GM18517 (cell line): ENCODE data around the gene AFF3.

Source experiments
- ATAC-seq: cut with Tn5 transposase; IDR thresholded peaks from one replicate; pipeline ENCODE4 v1.9.1; 2021; ENCODE audit warnings: mild to moderate bottlenecking, moderate library complexity; ENCODE audit not compliant: unreplicated experiment

AFF3 gene

DNA sequence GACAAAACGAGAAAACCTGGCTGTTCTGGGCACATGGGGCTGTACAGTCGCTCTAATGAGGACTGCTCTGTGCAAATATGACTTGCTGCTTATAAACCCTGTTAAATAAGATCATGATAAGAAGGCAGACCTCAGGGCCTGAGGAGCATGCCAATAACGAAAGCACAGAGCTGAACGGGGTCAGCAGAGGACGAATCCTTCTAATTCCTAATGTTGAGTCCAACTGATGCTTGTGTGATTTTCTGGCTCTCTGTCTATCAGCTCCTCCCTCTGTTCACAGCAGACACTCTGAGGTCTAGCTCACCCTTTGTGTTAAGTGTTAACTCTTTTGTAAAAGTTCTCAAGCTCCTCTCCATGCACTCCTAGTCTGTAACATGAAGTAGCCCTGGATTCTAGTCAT lies 485.4 kb downstream of the AFF3 start:
- no peak for ATAC-seq

- ATAC-seq = no peak
Measured at GRCh38 chr2:99653433-99653832, 489.0 kb downstream of the AFF3 start.

DNA sequence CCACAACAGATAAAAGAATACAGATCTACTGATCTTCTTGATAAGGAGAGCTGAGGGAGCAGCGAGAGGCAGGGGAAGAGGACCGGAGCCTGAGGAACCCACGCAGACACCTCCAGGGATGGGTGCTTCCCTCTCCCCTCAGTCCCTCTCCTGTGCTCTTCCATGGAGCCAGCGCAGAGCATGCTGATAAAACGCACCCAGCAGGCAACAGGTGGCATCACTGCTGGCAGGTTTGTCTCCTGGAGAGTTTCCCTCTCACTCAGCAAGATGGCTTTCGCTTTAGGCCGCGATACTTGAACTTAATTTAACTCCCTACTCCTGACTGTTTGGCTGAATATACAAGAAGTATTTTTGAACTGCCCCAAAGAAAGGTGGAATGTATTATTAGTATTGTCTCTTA lies 489.5 kb downstream of the AFF3 start:
- ATAC-seq = no peak

DNA sequence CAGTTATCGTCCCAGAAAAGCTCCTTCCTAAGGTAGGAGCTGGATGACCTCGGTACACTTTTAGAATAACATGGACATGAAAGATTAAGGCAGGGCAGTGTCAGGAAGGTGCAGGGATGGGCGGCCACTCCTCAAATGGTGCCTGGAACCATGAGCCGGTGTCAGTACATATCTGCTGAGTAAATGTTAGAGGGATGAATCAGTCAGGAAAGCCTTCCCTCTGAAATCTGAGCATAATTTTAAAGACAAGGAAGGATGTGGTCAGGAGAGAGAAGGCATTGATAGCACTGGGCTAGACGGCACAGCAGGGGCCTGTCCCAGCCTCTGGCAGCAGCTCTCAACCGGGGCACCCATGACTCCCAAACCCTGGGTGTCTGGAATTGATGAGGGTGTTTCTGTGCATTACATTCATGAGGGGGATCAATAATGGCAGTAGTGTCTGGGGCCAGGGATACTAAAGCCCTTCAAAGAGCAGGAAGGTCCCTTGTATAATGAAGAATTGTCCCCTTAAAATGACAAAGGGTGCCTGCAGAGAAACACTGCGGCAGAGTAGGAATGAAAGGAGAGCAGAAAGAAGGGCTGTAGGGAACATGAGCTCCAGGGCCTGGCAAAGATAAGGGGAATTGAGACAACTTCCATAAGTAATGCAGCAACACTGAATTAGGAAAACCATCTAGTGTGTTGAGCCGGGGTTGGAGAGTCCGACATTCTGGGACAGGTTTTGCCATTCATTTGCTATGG lies 490.3 kb downstream of the AFF3 start:
- ATAC-seq = no peak

- ATAC-seq = no peak
Measured at GRCh38 chr2:99648906-99649789, 493.2 kb downstream of the AFF3 start.

DNA sequence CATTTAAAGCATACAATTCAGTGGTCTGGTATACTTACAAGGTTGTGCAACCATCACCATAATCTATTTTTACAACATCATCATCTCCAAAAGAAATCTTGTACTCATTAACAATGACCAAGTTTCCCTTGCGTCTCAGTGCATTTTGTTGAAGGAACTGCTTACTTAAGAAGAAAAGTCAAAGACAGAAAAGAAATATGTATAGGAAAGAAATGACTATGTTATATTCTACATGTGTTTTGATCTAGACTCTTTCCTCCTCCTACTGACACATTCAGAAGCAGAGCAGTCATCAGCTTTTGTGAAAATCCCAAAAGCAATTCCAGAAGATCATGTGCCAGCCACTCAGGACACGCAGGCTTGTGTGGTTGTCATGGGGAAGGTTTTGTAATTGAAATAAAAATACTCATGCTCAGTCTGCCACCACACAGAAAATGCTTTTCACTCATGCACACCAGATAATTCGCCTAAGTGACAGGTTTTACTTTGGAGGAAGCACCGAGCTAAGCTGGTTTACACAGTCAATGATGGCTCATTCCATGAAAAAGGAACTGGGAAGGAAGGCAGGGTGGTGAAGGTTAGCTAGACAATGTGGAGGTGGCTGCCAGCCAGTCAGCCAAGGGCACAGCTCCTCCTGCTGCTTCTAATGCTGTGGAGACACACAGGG lies 494.1 kb downstream of the AFF3 start:
- no peak for ATAC-seq

- ATAC-seq = no peak
Measured at GRCh38 chr2:99645960-99646359, 496.4 kb downstream of the AFF3 start.

GRCh38 chr2:99644419-99644787 lies 498.0 kb downstream of the AFF3 start:
- ATAC-seq = no peak

GRCh38 chr2:99643787-99644418 lies 498.5 kb downstream of the AFF3 start:
- ATAC-seq = no peak

GRCh38 chr2:99641999-99642398 lies 500.4 kb downstream of the AFF3 start:
- ATAC-seq = no peak

DNA sequence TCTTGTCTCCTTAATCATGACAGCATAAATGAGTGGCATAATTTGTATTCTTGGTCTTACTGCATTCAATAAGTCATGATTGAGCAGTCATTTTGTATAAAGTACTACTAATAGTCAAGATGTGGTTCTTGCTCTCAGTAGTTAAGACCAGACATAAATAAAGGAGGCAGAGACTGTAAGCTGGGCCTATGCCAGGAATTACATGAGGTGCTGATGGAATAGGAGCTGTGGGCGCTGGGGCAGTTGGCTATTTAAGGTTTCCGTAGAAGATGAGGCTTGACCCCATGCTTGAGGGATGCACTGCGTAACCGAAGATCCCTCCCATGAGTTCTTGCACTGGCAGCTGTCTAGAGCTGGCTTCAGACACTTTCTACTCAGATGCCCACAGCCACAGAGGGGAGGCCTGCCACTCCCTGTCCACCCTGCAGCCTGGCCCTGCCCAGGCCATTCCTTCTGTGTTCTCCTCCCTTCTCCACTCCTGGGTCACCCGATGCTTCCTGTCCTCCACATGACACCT lies 501.7 kb downstream of the AFF3 start:
- no peak for ATAC-seq

DNA sequence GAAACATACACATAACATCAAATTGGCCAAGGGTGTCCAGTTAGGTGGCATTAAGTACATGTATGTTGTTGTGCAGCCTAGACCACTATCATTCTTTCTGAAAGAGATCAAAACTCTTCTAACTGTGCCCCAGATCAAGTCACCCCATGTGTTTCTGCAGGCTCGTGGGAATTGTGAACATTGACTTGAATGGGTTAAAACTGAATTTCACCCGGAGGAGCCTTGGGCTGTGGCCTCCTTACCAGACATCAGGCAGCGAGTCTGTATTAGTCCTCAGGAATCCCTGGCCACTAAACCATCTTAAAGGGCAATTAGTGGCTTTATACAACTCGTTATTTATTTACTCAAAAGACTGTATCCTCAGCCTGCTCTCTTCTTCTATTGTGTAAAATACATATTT lies 503.6 kb downstream of the AFF3 start:
- ATAC-seq = no peak

GRCh38 chr2:99637159-99637697 lies 505.2 kb downstream of the AFF3 start:
- no peak for ATAC-seq

DNA sequence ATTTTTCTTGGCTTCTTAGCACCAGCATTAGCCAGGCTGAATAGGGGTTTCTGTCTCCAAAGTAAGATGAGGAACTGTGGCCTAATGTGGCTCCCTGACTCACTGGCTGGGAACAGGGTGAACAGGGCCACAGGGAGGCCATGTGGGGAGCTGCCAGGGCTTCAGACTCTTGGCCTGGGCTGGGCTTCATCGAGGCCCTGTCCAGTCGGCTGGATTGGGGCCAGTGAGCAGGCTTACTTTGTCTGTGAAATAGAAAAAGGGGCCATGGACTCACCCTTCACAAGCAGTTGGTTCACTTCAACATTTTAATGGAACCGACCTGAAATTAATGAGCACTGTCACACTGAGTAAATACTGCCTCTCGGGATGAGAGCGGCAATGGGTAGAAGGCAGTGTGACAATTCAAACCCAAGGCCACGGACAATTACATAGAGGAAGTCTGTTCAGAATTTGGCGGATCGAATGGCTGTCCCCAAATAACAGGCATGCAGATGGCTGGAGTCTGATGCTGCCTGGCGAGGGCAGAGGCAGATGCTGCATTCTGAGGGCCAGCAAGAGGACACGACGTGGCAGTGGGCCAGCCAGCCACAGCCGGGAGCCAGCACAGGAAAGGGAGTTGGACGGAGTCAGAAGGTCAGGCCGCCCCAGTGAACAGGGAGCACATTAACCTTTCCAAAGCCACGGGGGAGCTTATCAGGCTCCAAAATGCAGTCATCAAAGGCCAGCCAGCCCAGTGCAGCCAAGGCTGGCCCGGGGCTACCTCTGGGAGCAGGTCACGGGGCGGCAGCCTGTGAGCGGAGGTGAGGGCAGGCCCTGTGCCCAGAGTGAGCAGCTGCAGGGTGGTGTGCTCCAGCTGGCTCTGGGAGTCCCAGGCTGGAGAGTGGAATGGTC lies 506.0 kb downstream of the AFF3 start:
- no peak for ATAC-seq

DNA sequence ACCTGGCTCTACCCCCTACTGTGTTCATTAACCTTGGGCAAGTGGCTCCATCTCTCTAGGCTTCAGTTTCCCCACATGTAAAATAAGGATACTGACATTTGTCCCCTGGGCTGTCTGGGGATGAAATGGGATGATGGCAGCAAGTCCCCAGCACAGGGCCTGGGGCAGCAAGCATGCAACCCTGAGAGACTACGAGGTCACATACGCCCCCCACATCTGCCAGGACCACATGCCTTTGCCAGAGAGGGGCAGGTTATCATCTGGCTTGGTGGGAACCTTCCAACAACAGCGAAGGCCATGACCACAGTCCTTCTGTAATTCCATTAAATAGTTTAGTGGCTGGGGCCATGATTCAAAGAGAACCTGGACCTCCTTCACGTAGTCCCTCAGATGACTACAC lies 506.7 kb downstream of the AFF3 start:
- no peak for ATAC-seq

- ATAC-seq = no peak
Measured at GRCh38 chr2:99634234-99634633, 508.2 kb downstream of the AFF3 start.

DNA sequence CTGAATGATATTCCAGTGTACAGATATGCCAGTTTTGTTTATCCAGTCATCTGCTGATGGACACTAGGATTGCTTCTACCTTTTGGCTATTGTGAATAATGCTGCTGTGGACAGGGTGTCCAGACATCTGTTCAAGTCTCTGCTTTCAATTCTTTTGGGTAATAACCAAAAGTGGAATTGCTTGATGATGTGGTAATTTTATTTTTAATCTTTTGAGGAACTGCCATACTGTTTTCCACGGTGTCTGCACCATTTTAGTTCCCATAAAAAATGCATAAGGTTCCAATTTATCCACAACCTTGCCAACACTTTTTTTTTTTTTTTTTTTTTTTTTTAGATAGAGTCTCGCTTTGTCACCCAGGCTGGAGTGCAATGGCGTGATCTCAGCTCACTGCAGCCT lies 510.7 kb downstream of the AFF3 start:
- ATAC-seq = no peak

GRCh38 chr2:99629320-99629719 lies 513.1 kb downstream of the AFF3 start:
- no peak for ATAC-seq

DNA sequence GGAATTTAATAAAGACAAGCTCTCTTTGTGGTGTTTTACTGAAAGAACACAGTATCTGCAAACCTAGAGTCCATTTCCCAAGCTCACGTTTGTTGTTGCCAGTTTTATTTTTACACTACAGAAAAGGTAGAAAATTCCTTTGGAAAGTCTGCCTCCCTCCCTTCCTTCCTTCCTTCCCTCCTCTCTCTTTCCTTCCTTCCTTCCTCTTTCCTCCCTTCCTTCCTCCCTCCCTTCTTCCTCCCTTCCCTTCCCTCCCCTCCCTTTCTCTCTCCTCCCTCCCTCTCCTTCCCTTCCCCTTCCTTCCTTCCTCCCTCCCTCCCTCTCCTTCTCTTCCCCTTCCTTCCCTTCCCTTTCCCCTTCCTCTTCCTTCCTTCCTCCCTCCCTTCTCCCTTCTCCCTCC lies 516.2 kb downstream of the AFF3 start:
- no peak for ATAC-seq

- no peak for ATAC-seq
Measured at GRCh38 chr2:99624677-99625076, 517.7 kb downstream of the AFF3 start.
